Adipocyte (in vitro differentiated cells): ENCODE measurements around the gene ASH1L.
"Not testable (repeated sequence)": the region's sequence is repeated elsewhere in the genome, so short reads cannot be mapped to it uniquely, and the experiment has no call there.

ENCODE experiments used
- DNase-seq: peaks from one replicate; pipeline ENCODE4 v3.0.0-alpha.2; 2015; ENCODE audit warnings: low read depth
- H3K27me3 ChIP-seq: replicated peaks from 2 replicates; pipeline ENCODE4 v1.7.0; 2013; ENCODE audit warnings: mild to moderate bottlenecking, low read length, moderate library complexity; ENCODE audit not compliant: control insufficient read depth, insufficient read depth
- H3K36me3 ChIP-seq: 2 replicates; pipeline ENCODE4 v1.7.0; 2013; ENCODE audit warnings: low read length, mild to moderate bottlenecking, moderate library complexity; ENCODE audit not compliant: control insufficient read depth, insufficient read depth, severe bottlenecking
- H3K4me1 ChIP-seq: 2 replicates; pipeline ENCODE4 v1.7.0; 2013; ENCODE audit warnings: mild to moderate bottlenecking, low read length, moderate library complexity; ENCODE audit not compliant: control insufficient read depth, insufficient read depth
- H3K4me3 ChIP-seq: 2 replicates; pipeline ENCODE4 v1.7.0; 2013; ENCODE audit warnings: mild to moderate bottlenecking, low read length, moderate library complexity
- H3K9ac ChIP-seq: 2 replicates; pipeline ENCODE4 v1.7.0; 2013; ENCODE audit warnings: mild to moderate bottlenecking, low read length, moderate library complexity
- H3K9me3 ChIP-seq: 2 replicates; pipeline ENCODE4 v1.7.0; 2013; ENCODE audit warnings: mild to moderate bottlenecking, low read length, moderate library complexity; ENCODE audit not compliant: control insufficient read depth

ASH1L gene, protein sequence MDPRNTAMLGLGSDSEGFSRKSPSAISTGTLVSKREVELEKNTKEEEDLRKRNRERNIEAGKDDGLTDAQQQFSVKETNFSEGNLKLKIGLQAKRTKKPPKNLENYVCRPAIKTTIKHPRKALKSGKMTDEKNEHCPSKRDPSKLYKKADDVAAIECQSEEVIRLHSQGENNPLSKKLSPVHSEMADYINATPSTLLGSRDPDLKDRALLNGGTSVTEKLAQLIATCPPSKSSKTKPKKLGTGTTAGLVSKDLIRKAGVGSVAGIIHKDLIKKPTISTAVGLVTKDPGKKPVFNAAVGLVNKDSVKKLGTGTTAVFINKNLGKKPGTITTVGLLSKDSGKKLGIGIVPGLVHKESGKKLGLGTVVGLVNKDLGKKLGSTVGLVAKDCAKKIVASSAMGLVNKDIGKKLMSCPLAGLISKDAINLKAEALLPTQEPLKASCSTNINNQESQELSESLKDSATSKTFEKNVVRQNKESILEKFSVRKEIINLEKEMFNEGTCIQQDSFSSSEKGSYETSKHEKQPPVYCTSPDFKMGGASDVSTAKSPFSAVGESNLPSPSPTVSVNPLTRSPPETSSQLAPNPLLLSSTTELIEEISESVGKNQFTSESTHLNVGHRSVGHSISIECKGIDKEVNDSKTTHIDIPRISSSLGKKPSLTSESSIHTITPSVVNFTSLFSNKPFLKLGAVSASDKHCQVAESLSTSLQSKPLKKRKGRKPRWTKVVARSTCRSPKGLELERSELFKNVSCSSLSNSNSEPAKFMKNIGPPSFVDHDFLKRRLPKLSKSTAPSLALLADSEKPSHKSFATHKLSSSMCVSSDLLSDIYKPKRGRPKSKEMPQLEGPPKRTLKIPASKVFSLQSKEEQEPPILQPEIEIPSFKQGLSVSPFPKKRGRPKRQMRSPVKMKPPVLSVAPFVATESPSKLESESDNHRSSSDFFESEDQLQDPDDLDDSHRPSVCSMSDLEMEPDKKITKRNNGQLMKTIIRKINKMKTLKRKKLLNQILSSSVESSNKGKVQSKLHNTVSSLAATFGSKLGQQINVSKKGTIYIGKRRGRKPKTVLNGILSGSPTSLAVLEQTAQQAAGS (N-terminal part only)

DNA sequence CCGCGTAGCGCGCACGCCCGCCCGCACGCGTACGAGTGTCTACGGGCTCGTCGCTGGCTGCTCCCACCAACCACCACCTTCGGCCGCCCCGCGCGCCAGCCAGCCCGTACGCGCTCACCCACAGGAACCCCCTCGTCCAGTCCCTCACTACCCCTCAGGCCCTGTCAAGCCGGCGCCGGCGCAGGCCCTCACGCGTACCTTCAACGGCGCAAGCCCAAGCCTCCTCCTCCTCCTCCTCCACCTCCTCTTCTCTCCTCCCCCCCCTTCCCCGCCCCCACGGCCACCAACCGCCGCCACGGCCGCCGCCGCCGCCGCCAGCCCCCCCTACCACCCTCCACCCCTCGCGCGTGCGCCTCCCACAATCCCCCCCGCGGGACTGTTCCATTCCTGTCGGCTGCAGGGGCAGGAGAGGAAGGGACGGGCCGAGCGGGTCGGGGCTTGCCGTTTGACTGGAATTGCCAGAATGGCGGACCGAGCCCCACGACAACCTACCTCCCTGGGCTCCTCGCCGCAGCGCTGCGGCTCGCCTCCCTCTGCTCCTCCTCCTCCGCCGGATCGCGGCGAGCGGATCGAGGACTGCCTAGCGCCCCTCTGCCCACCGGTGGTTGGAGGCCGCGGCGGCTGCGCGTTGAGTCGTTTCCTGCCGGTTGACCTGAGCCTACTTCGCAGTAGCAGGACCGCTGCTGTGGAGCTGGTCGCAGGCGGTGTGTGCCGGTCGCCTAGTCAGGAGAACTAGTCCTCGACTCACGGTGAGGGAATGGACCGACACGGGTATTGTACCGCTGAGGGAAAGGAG, at the start of gene ASH1L:
ASH1L (minus strand) TSS at position 223 of the 796 bp plus-strand sequence. CDS start 41,284 bp downstream, outside the sequence.
- Histone ChIP-seq H3K4me1 (peaks cover 24% of the 10 kb centered on the region), H3K27me3 (no peaks in the 10 kb centered on the region), H3K4me3 (peak within 1 kb of the TSS; percentile 90), H3K9me3 (no peaks in the 10 kb centered on the region), H3K9ac (peak within 1 kb of the TSS; percentile 99), H3K36me3 (no peaks in the 10 kb centered on the region)
- peak; percentile 97 for DNase-seq

DNA sequence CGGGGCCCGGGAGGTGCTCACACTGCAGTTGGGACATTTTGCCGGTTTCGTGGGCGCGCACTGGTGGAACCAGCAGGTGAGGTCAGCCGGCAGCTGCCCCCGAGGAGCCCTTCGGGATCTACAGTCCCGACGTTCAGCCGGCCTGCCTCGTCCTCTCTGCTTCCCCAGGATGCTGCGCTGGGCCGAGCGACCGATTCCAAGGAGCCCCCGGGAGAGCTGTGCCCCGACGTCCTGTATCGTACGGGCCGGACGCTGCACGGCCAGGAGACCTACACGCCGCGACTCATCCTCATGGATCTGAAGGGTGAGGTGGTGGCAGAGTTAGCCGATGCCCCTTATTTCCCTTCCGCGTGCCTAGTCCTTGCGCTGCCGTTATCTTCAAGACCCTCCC, 47.6 kb upstream of the ASH1L start:
- peaks cover 15% of the 10 kb centered on the region for H3K36me3 ChIP-seq
- H3K4me3 ChIP-seq = peak overlapping the region; percentile 84
- H3K27me3 ChIP-seq, H3K9me3 ChIP-seq, DNase-seq: not testable (repeated sequence)
- H3K9ac ChIP-seq = peak overlapping the region; percentile 86
- H3K4me1 ChIP-seq = peaks cover 11% of the 10 kb centered on the region

DNA sequence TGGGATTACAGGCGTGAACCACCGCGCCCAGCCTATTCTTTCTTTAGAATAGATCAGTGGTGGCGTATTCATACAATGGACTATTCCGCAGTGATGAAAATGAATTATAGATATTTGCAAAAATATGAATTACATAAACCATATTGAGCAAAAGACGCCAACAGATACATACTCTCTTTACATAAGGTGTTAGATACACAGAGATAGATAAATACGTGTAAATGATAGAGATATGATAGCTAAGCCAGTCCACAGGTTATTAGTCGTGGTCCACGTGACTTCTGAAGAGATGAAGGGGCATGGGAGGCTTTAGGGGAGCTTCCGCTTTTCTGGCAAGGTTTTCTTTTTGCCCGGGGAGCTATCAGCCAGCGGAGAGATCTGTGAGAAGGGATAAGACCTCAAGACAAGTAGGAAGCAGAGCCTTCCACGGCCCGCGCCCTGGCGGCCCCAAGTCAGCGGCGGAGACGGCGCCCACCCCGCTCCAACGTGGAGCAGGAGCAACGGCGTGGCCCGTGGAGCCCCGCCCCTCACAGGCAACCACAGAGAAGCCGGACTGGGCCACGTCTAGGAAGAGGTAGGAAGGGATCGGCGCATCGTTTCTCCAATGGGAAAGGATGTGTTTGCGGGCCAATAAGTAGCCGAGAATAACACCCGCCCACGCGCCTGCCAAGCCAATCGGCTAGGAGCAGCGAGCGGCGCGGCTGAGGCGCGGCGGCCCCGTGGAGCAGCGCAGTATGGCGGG, 47.1 kb upstream of the ASH1L start, which contains the start of gene MSTO1:
MSTO1 (plus strand) TSS at position 704 of the 742 bp plus-strand sequence; CDS start at position 735, 31 bp downstream.
- peaks cover 13% of the 10 kb centered on the region for H3K36me3 ChIP-seq
- peak within 1 kb of the TSS; percentile 86 for H3K9ac ChIP-seq
- no peaks in the 10 kb centered on the region for H3K27me3 ChIP-seq
- peaks cover 11% of the 10 kb centered on the region for H3K4me1 ChIP-seq
- no peaks in the 10 kb centered on the region for H3K9me3 ChIP-seq
- H3K4me3 ChIP-seq = peak within 1 kb of the TSS; percentile 84
- DNase-seq = peak; percentile 99

DNA sequence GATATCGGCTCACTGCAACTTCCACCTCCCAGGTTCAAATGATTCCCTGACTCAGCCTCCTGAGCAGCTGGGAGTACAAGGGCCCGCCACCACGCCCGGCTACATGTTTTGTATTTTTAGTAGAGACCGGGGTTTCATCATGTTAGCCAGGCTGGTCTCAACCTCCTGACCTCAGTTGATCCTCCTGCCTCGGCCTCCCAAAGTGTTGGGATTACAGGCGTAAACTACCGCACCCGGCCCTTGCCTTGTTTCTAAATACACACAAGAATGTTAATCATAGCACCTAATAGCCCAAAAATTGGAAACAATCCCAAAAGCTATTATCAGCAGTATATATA, 46.3 kb upstream of the ASH1L start:
- Histone ChIP-seq H3K4me3 (no peak overlapping the region), H3K4me1 (peaks cover 11% of the 10 kb centered on the region), H3K36me3 (peaks cover 12% of the 10 kb centered on the region), H3K9me3 (no peaks in the 10 kb centered on the region), H3K27me3 (no peaks in the 10 kb centered on the region), H3K9ac (no peak overlapping the region)
- DNase-seq = no peak

DNA sequence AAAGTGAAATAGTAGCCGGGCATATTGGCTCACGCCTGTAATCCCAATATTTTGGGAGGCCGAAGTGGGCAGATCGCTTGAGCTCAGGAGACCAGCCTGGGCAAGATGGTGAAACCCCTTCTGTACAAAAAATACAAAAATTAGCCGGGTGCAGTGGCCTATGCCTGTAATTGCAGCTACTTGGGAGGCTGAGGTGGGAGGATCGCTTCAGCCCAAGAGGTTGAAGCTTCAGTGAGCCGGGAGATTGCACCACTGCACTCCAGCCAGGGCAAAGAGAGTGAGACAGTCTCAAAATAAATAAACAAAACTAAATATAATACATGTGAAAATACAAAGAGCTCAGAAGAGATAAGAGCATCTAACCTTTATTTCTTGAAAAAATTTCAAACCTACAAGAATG, 45.1 kb upstream of the ASH1L start:
- Histone ChIP-seq H3K9me3 (no peaks in the 10 kb centered on the region), H3K9ac (no peak overlapping the region), H3K36me3 (peaks cover 6% of the 10 kb centered on the region), H3K27me3 (no peaks in the 10 kb centered on the region), H3K4me3 (no peak overlapping the region), H3K4me1 (peaks cover 6% of the 10 kb centered on the region)
- peak; percentile 7 for DNase-seq

DNA sequence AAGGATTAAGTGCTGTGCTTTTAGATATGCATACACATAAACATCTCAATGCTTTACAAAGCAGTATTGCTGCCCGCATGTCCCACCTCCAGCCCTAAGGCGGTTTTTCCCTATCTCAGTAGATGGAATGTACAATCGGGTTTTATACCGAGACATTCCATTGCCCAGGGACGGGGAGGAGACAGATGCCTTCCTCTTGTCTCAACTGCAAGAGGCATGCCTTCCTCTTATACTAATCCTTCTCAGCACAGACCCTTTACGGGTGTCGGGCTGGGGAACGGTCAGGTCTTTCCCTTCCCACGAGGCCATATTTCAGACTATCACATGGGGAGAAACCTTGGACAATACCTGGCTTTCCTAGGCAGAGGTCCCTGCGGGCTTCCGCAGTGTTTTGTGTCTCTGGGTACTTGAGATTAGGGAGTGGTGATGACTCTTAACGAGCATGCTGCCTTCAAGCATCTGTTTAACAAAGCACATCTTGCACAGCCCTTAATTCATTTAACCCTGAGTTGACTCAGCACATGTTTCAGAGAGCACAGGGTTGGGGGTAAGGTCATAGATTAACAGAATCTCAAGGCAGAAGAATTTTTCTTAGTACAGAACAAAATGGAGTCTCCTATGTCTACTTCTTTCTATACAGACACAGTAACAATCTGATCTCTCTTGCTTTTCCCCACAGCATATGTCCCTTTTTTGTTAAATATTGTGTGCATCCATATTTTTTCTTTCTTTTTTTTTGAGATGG, 37.4 kb upstream of the ASH1L start:
- H3K9me3 ChIP-seq, H3K36me3 ChIP-seq, DNase-seq, H3K9ac ChIP-seq, H3K4me1 ChIP-seq, H3K27me3 ChIP-seq, H3K4me3 ChIP-seq: not testable (repeated sequence)

DNA sequence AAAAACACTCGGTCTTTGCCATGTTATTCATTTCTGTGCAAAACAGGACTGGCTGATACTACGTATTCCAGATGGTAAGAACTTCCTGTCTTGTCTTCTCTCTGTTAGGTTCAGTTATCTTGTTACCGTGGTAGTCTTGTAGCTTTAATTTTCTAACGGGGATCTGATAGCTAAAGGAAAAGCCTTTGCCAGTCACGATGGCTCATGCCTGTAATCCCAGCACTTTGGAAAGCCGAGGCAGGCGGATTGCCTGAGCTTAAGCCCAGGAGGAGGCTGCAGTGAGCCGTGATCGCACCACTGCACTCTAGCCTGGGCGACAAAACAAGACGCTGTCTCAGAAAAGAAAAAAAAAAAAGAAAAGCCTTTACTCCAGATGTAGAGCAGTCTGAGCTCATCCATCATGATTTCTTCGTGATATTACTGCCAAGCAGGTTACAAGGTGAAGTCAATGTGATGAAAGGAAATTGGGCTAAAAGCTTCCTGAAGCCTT, 36.3 kb upstream of the ASH1L start:
- no peaks in the 10 kb centered on the region for H3K9me3 ChIP-seq
- no peaks in the 10 kb centered on the region for H3K27me3 ChIP-seq
- peak overlapping the region; percentile 72 for H3K4me3 ChIP-seq
- peak overlapping the region; percentile 78 for H3K9ac ChIP-seq
- H3K4me1 ChIP-seq = peaks cover 10% of the 10 kb centered on the region
- H3K36me3 ChIP-seq = no peaks in the 10 kb centered on the region
- peak; percentile 56 for DNase-seq

DNA sequence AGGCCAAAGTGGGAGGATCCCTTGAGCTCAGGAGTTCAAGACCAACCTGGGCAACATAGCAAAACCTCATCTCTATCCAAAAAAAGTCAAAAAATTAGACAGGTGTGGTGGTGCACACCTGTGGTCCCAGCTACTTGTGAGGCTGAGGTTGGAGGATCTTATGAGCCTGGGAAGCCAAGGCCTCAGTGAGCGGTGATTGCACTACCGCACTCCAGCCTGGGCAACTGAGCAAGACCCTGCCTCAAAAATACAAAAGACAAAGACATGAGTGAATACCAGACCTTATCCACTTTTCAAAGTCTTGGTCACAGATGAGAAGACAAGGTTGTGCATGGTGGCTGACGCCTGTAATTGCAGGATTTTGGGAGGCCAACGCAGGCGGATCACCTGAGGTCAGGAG, 34.3 kb upstream of the ASH1L start:
- no peaks in the 10 kb centered on the region for H3K27me3 ChIP-seq
- H3K36me3 ChIP-seq = no peaks in the 10 kb centered on the region
- no peak overlapping the region for H3K9ac ChIP-seq
- no peak for DNase-seq
- H3K4me1 ChIP-seq = peaks cover 10% of the 10 kb centered on the region
- H3K9me3 ChIP-seq = no peaks in the 10 kb centered on the region
- no peak overlapping the region for H3K4me3 ChIP-seq

DNA sequence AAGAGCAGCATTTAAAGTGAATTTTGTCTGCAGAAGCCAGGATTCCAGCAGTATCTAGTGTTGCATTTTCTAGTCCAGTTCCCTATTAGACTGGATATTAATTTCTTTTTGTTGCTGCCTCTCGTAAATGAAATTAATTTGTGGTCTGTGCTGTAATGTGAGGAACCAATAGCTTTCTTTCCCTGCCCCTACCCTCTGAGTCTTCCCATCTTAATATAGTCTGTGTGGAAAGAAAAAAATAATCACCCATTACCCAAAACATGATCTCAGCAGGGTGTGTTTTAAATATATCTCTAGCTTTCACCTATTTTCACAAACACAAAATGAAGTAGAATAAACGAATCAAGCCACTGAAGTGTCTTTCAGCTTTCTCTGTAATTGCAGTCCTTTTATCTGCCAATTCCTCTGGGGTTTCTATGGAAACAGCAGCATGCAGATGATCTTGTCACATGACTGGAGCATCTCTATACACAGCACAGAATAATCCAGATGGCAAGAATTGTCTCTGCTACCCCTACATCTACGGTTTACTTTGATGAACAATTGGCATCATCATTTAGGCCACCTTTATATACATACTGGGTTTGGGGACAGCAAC, 33.4 kb upstream of the ASH1L start:
- not testable (repeated sequence) for H3K36me3 ChIP-seq, DNase-seq, H3K4me1 ChIP-seq, H3K4me3 ChIP-seq, H3K27me3 ChIP-seq, H3K9me3 ChIP-seq, H3K9ac ChIP-seq
